Suppressor macrophage treated with lipopolysaccharide for 1 hour (primary cell): ENCODE data around the gene GALE.

ENCODE experiments used
- DNase-seq, 3 donors: peaks; one replicate each; pipeline ENCODE4 v3.0.0-alpha.2; 2020 to 2022

The GALE gene

GRCh38 chr1:23751050-23751814, 49.3 kb downstream of the GALE start:
- DNase-seq: peak; percentile 75 to 77 (median 75)

GRCh38 chr1:23748016-23748415, 52.5 kb downstream of the GALE start:
- peak; percentile 51 to 73 (median 68) for DNase-seq
